Neural progenitor cell (in vitro differentiated cells): Measurements from ENCODE around the gene LDHAL6B.

ENCODE experiments used
- EZH2 ChIP-seq: fragments of 200-600 bp; sonication (generic); IDR thresholded peaks from 2 replicates; pipeline ENCODE4 v1.6.1; 2017; ENCODE audit warnings: antibody characterized with exemption, mild to moderate bottlenecking, moderate library complexity
- EZH2phosphoT487 ChIP-seq: fragments of 200-600 bp; sonication (generic); IDR thresholded peaks from 2 replicates; pipeline ENCODE4 v1.6.1; 2017; ENCODE audit warnings: antibody characterized with exemption
- TF ChIP-seq, protein P1 (sequence below): fragments of 200-600 bp; sonication (generic); IDR thresholded peaks from 2 replicates; pipeline ENCODE4 v1.5.1; 2017; ENCODE audit warnings: antibody characterized with exemption, mild to moderate bottlenecking

DNA sequence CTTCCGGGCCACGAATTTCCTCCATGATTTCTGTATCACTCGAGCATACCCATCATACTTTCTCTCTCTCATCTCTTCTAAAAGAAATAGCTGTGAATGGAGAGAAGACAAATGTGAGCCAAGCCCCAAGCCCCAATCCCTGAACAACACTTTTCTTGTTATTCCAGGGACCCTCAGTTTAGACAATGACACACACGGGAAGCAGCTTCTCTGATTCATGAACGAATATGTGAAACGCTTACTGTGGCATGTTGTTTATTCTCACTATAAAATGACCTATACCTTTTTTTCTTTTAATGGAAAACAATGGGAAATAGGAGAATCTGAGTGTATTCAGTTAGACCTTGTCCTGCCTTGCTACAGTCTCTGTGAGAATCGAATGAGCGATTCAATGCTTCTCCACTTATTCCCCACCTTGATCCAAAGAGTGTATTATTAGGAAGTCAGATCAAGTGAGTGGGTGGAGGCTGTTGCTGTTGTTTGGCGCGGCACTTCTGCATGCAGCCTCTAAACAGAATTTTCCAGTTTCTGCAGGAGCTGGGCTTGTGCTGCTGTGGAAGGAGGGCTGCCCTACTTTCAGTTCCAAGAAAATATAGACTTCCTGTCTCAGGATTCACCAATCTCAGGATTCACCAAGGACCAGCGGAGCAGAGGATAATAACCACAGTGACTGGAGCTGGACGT is 32.4 kb upstream of the LDHAL6B start:
- TF ChIP-seq EZH2 (no peak), EZH2phosphoT487 (no peak)
- TF ChIP-seq, protein P1, sequence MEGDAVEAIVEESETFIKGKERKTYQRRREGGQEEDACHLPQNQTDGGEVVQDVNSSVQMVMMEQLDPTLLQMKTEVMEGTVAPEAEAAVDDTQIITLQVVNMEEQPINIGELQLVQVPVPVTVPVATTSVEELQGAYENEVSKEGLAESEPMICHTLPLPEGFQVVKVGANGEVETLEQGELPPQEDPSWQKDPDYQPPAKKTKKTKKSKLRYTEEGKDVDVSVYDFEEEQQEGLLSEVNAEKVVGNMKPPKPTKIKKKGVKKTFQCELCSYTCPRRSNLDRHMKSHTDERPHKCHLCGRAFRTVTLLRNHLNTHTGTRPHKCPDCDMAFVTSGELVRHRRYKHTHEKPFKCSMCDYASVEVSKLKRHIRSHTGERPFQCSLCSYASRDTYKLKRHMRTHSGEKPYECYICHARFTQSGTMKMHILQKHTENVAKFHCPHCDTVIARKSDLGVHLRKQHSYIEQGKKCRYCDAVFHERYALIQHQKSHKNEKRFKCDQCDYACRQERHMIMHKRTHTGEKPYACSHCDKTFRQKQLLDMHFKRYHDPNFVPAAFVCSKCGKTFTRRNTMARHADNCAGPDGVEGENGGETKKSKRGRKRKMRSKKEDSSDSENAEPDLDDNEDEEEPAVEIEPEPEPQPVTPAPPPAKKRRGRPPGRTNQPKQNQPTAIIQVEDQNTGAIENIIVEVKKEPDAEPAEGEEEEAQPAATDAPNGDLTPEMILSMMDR, result no peak
